ENCODE measurements around the gene GRN. TPM values are rescaled to one million over a fixed set of nuclear protein-coding genes. Genes with fewer than 3 reads are reported as not detected.
"Not testable (repeated sequence)": the region's sequence is repeated elsewhere in the genome, so short reads cannot be mapped to it uniquely, and the experiment has no call there.

The GRN gene
- polyA plus RNA-seq, 2 of the 4 experiments (the other 2 are of a cell fraction) = 111 to 197 TPM

GRCh38 chr17:44363613-44364159 is 18.6 kb downstream of the GRN start, which contains the start of gene FAM171A2 (continued):
- TF ChIP-seq EHF (CRISPR knock-in tag; IDR thresholded peaks at IDR 0.05) (no peak), JUN (IDR thresholded peaks at IDR 0.05) (peak in 1 of 2 experiments; percentile 60; a peak in 1 of 5 replicates)

- H3K27ac ChIP-seq; H3K4me2 ChIP-seq; POLR2A ChIA-PET; H3K4me3 ChIP-seq; DNase-seq (ENCODE audit: low read depth in 1 of 2, low spot score in 1 of 2); H3K9me3 ChIP-seq; FAIRE-seq; ATAC-seq: not testable (repeated sequence)
- CTCF ChIA-PET = interaction anchor here (0.6 to 11.1 kb wide), 8 partner anchors 10 to 77 kb away, joined by 3 to 179 read pairs (median 9); no protein-coding TSS in a partner anchor
- H3K4me1 ChIP-seq = peaks cover 20% of the 10 kb centered on the region
- WGBS (ENCODE audit: missing lambda C conversion rate) = 87% methylated on average over 5 of the region's 5 CpGs
Observed at GRCh38 chr17:44365051-44365450, 19.9 kb downstream of the GRN start.

- Histone ChIP-seq H3K4me3 (no peak overlapping the region), H3K4me1 (peaks cover 4% of the 10 kb centered on the region), H3K9me3 (no peaks in the 10 kb centered on the region), H3K4me2 (no peak overlapping the region), H3K27ac (no peak overlapping the region)
- TF ChIP-seq HDAC2 (IDR thresholded peaks at IDR 0.05) = no peak
- no peak for TF ChIP-seq GATA3 (IDR thresholded peaks at IDR 0.05; ENCODE audit: borderline replicate concordance)
- no peak for TF ChIP-seq CHD4 (IDR thresholded peaks at IDR 0.05; ENCODE audit: borderline replicate concordance)
- no peak for TF ChIP-seq RAD21 (conservative IDR thresholded peaks at IDR 0.05 in 1 of 2, IDR thresholded peaks at IDR 0.05 in 1 of 2)
- TF ChIP-seq TFCP2L1 (CRISPR knock-in tag; IDR thresholded peaks at IDR 0.05) = no peak
- TF ChIP-seq MYC (IDR thresholded peaks at IDR 0.05; ENCODE audit: borderline replicate concordance, low read length) = no peak
- TF ChIP-seq HES2 (IDR thresholded peaks at IDR 0.05) = no peak
- TF ChIP-seq EP300 (IDR thresholded peaks at IDR 0.05) = no peak
- no peak for TF ChIP-seq BHLHE40 (IDR thresholded peaks at IDR 0.05; ENCODE audit: low read depth, low read length)
- no peak for TF ChIP-seq CEBPB (IDR thresholded peaks at IDR 0.05)
- no peak for TF ChIP-seq CBX2 (IDR thresholded peaks at IDR 0.05; ENCODE audit: borderline replicate concordance, low read depth)
- TF ChIP-seq USF2 (IDR thresholded peaks at IDR 0.05) = no peak
- TF ChIP-seq SREBF2 (IDR thresholded peaks at IDR 0.05) = no peak
- TF ChIP-seq E2F6 (IDR thresholded peaks at IDR 0.05; ENCODE audit: borderline replicate concordance, low read depth) = no peak
- ChIA-PET CTCF (interaction anchor here (1.0 to 11.1 kb wide), 8 partner anchors 8 to 157 kb away, joined by 3 to 179 read pairs (median 4); no protein-coding TSS in a partner anchor), POLR2A (no interaction called here)
- WGBS (ENCODE audit: missing lambda C conversion rate) = 52% methylated on average over 7 of the region's 7 CpGs
- FAIRE-seq = no peak
- no peak for ATAC-seq
- DNase-seq (ENCODE audit: low read depth in 1 of 2, low spot score in 1 of 2) = no peak
Observed at GRCh38 chr17:44367231-44367979, 22.3 kb downstream of the GRN start.

- H3K4me2 ChIP-seq; H3K4me3 ChIP-seq; FAIRE-seq; DNase-seq (ENCODE audit: low read depth in 1 of 2, low spot score in 1 of 2); H3K9me3 ChIP-seq; POLR2A ChIA-PET; H3K27ac ChIP-seq; H3K4me1 ChIP-seq; ATAC-seq: not testable (repeated sequence)
- 84% methylated on average over 31 of the region's 42 CpGs for WGBS (ENCODE audit: missing lambda C conversion rate)
- CTCF ChIA-PET = interaction anchor here (1.1 to 13.4 kb wide), 9 partner anchors 7 to 154 kb away, joined by 3 to 140 read pairs (median 4); partner anchors contain the start of gene FAM171A2
Observed at GRCh38 chr17:44368391-44369243, 23.5 kb downstream of the GRN start.

GRCh38 chr17:44369414-44370023 is 24.4 kb downstream of the GRN start:
- ATAC-seq; H3K27ac ChIP-seq; FAIRE-seq; H3K4me1 ChIP-seq; H3K9me3 ChIP-seq; H3K4me2 ChIP-seq; DNase-seq (ENCODE audit: low read depth in 1 of 2, low spot score in 1 of 2); POLR2A ChIA-PET; H3K4me3 ChIP-seq: not testable (repeated sequence)
- 87% methylated on average over 17 of the region's 17 CpGs for WGBS (ENCODE audit: missing lambda C conversion rate)
- CTCF ChIA-PET = interaction anchor here (1.1 to 13.4 kb wide), 6 partner anchors 8 to 153 kb away, joined by 3 to 140 read pairs (median 6); partner anchors contain the start of gene FAM171A2

Measured in A549 (cell line).